ENCODE results near the gene SSU72. TPM values are rescaled to one million over a fixed set of nuclear protein-coding genes. Genes with fewer than 3 reads are reported as not detected.

The SSU72 gene
- total RNA-seq, 1 experiment from 2014 or later: 179 TPM

- H2BK15ac ChIP-seq (ENCODE audit: low read depth, low read length): no peak within 1 kb of the TSS
- H3K9me3 ChIP-seq (ENCODE audit: control insufficient read depth, low read depth, low read length): no peaks in the 10 kb centered on the region
- H3T11ph ChIP-seq (ENCODE audit: low read length): no peak within 1 kb of the TSS
- WGBS (ENCODE audit: extremely low coverage, insufficient read length, low lambda C conversion rate): no CpG with 5 or more reads among the region's 107 CpGs
- H2BK5ac ChIP-seq (ENCODE audit: insufficient read length, low read length): no peak within 1 kb of the TSS
- no peak within 1 kb of the TSS for H2AFZ ChIP-seq (ENCODE audit: low read length)
- no peak for TF ChIP-seq CTCF (conservative IDR thresholded peaks at IDR 0.05)
- no peak within 1 kb of the TSS for H2BK20ac ChIP-seq (ENCODE audit: low read depth, low read length, poor library complexity, severe bottlenecking)
- peaks cover 16 to 19% of the 10 kb centered on the region in 2 experiments for H3K4me1 Mint-ChIP-seq
- H3K9ac ChIP-seq (ENCODE audit: extremely low read depth, insufficient read length, low read length): peak within 1 kb of the TSS; percentile 70
- H3K27ac ChIP-seq (ENCODE audit: insufficient read length, low read depth, low read length): no peak within 1 kb of the TSS
- H3K79me2 ChIP-seq (ENCODE audit: insufficient read depth, low read length): no peaks in the 10 kb centered on the region
- DNase-seq: peak; percentile 98
- peaks cover 5% of the 10 kb centered on the region; the same call in 1 of the 2 replicates for H3K4me1 ChIP-seq (ENCODE audit: insufficient read depth, low read length)
- peak within 1 kb of the TSS; percentile 22 to 93 (median 91); a peak in 3 of 7 replicates for H3K27ac Mint-ChIP-seq
- no peak within 1 kb of the TSS for H3K23ac ChIP-seq (ENCODE audit: insufficient read length, low read depth, low read length)
- H4K20me1 ChIP-seq (ENCODE audit: control insufficient read depth, insufficient read depth, insufficient read length): no peaks in the 10 kb centered on the region
- no peak within 1 kb of the TSS for H3K56ac ChIP-seq (ENCODE audit: insufficient read length, low read depth, low read length)
- H4K8ac ChIP-seq (replicated peaks; ENCODE audit: insufficient read length, low read depth, low read length): no peak within 1 kb of the TSS
- H3K27me3 Mint-ChIP-seq (ENCODE audit: low read depth): no peaks in the 10 kb centered on the region
- no peaks in the 10 kb centered on the region for H3K79me1 ChIP-seq (ENCODE audit: insufficient read depth, low read depth, low read length, poor library complexity, severe bottlenecking)
- H3K18ac ChIP-seq (ENCODE audit: insufficient read length, low read depth, low read length): peak within 1 kb of the TSS; percentile 95
- no peak within 1 kb of the TSS for H2BK12ac ChIP-seq (ENCODE audit: insufficient read length, low read depth, low read length)
- no peak within 1 kb of the TSS for H4K91ac ChIP-seq (ENCODE audit: insufficient read length, low read depth, low read length)
- H3K36me3 Mint-ChIP-seq (ENCODE audit: insufficient read depth in 1 of 3, low read depth in 3 of 3): peaks cover 0 to 15% (median 6%) of the 10 kb centered on the region in 3 experiments; a peak in 5 of 7 replicates
- H3K23me2 ChIP-seq (ENCODE audit: insufficient read length, low read depth, low read length, poor library complexity, severe bottlenecking): peaks cover 15% of the 10 kb centered on the region
- no peak within 1 kb of the TSS for H2AK5ac ChIP-seq (ENCODE audit: insufficient read length, low read length)
- no peaks in the 10 kb centered on the region for H3K27me3 ChIP-seq (ENCODE audit: insufficient read depth, low read length)
- H3K4me3 Mint-ChIP-seq: peak within 1 kb of the TSS; percentile 86 to 89
- peak within 1 kb of the TSS; percentile 89 for H3K14ac ChIP-seq (ENCODE audit: insufficient read depth, low read length)
- H2BK120ac ChIP-seq (ENCODE audit: low read depth, low read length, poor library complexity, severe bottlenecking): no peak within 1 kb of the TSS
- H3K9me3 Mint-ChIP-seq: no peaks in the 10 kb centered on the region; a peak in 1 of 5 replicates
- H4K5ac ChIP-seq (ENCODE audit: insufficient read length, low read depth, low read length): no peak within 1 kb of the TSS
- peak within 1 kb of the TSS; percentile 62 for H3K4me2 ChIP-seq (ENCODE audit: insufficient read depth, insufficient read length, low read length)
- H3K4ac ChIP-seq (ENCODE audit: low read depth, low read length): no peak within 1 kb of the TSS; the same call in 1 of the 2 replicates
Measured at GRCh38 chr1:1615256-1616044, 40.8 kb upstream of the SSU72 start, which contains the start of gene MIB2. MIB2 (plus strand) TSS chr1:1615500; CDS start chr1:1623453, 7,953 bp downstream.
